Measurements from ENCODE around the gene CACNA1G.

Gene CACNA1G

DNA sequence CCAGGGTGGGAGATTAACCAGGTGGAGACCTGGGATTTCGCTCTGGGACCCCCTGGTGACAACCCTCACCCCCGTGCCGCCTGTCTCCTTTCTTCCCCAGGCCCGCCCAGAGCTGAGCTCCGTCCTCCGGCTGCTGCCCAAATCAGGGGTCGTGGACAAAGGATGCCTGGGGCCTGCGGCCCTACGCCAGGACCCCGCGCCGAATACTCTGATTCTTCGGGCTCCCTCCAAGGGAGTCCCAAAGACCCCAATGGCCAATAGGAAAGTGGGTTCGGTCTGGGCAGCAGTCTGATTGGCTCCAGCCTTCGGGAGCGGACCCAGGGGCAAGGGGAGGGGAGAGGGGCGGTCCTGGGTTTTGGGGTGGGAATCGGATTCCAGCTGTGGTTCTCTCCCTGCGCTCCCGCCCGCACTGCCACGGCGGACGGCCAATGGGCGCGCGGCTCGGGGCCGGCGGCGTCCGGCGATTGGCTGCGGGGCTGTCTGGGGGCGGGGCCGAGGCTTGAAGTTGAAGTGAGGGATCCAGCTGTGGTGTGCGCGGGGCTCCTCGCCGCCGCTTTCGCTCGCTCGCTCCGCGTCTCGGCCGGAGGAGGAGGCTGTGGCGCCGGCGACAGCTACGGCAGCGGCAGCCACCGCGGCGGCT is at the start of gene CACNA1G:
TSS of gene CACNA1G (plus strand) at position 531 of the 640 bp plus-strand sequence. CDS start 745 bp downstream, outside the sequence.
- DNase-seq: no peak

DNA sequence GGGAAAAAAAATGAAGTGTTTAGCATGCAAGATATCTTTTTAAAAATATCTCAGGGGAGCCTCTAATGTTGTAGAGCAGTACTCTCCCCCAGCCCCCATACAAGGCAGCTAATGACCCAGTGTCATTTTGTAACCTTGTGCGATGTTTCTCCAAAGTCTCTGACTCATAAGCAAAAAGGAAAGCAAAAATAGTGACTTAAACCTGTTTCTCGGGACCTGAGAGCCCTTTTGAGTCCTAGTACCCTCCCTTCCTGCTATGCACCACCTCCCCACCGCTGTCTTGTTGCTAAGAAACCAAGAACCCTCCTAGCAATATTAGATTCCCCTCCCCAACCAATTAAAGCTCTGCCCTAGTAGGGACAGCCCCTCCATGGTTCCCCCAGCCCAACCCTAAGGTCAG is 49.5 kb upstream of the CACNA1G start:
- DNase-seq: no peak

DNA sequence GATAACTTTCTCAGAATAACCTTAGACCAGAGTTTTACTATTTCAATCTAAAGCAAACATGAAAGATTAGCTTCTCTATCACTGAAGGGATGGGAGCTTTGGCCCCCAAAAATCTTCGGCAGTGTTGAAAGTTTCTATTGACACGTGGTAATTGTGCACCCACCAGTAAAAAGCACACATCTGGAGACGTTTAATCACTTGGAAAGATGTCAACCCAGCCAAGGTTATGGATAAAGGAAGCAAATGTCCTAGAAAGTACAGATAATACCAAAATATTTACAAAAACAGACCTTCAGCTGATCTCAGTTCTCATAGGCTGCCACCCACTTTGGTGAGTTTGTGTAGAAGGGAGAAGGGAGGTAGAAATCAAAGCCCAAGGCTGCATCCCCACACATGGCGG is 47.0 kb upstream of the CACNA1G start:
- DNase-seq: no peak

DNA sequence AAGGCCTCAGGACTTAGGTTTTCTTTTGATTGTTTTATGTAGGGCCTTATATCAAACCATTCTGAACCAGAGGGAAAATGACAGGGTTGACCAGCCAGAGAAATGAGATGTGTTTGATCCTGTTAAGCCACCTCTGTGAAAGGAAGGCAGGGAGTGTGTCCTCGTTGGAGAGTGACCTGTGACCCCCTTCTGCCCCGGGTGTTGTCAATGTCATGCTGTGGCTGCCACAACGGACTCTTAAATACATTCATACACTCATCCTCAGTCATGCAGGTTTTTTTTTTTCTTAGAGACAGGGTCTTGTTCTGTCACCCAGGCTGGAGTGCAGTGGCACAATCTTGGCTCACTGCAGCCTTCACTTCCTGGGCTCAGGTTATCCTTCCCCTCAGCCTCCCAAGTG is 46.1 kb upstream of the CACNA1G start:
- DNase-seq: no peak

DNA sequence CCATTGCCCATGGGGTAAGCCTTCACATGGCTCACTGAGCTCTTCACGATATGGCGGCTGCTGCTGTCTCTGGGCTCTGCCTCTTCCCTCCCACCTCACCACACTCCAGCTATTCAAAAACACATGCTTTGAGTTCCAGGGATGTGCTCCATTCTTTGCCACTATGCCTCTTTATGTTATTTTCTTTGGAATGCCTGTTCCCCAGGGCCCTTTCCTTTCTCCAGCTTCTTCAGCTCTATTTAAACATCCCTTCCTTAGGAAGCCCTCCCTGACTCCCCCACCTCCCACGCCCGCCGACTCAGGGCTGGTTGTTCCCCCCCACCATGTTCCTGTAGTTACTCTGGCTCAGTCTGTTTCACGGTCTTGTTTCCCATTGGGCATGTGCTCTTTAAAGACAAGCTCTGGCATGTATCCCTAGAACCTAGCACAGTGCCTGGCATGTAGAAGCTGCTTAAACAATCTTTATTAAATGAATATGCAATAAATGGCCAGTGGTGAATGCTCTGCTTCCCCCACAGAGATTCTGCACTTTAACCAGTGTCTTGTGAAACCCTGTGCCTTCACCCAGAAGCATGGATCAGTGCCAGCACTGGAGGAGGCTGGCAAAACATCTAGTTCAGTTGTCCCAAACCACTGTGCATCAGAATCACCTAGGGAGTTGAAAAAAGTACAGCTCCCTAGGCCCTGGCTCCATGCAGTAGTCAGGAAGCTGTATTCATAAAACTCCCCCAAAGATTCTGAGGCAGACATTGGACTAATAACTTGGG is 45.4 kb upstream of the CACNA1G start:
- DNase-seq: no peak

DNA sequence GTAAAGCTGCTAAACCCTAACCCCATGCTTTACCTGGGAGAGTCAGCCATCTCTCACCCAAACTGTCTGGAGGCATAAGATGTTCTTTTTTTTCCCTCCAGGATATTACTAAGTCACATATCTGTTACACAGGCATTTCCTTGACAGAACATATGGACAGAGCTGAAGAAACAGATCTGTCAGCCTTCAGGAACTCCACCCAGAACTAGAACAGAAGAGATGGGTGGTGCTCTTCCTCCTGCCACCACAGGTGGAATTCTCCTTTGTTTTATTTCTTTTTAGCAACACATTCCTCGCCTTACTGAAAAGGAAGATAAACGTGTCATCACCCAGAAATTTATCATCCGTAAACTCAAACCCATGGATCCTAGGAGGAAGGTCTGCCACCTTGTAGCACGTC is 43.5 kb upstream of the CACNA1G start:
- DNase-seq: no peak

DNA sequence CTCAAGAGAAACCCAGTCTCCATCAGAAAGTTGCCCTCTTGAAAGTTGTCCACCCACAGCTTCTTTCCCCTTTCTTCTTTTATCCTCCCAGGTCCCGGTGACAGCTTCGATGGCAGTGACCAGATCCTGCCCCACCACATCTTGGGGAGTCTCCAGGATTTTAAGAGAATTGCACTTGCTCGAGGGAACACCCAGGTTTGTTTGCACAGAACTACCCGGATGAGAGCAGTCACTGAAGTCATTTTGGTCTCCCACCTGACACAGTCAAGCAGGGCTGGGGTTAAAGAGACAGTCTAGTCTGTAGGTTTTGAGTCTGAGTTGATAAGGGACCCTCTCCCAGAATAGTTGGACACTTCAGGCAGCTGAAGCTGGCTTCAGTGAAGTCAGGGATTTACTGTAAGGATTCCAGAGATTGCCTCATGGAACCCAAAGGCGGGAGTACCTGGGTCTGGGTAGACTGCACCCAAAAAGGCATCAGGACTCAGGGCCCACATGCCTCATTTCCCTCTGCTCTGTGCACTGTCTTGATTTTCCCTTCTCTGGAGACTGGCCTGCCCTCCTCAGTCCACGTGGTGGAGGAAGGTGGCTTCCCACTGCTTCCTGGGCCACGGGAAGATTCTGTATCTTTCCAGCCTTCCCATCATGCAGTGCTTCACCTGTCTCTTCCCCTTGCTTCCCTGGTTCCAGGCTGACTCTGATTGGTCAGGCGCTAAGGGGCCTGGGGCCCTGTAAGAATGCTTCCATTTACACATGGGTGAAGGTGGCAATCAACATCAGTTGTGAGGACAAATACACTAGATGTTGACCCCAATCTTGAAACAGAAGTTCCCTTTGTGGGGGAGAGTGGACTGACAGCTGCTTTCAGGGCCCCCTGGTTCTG is 42.8 kb upstream of the CACNA1G start:
- DNase-seq: no peak

DNA sequence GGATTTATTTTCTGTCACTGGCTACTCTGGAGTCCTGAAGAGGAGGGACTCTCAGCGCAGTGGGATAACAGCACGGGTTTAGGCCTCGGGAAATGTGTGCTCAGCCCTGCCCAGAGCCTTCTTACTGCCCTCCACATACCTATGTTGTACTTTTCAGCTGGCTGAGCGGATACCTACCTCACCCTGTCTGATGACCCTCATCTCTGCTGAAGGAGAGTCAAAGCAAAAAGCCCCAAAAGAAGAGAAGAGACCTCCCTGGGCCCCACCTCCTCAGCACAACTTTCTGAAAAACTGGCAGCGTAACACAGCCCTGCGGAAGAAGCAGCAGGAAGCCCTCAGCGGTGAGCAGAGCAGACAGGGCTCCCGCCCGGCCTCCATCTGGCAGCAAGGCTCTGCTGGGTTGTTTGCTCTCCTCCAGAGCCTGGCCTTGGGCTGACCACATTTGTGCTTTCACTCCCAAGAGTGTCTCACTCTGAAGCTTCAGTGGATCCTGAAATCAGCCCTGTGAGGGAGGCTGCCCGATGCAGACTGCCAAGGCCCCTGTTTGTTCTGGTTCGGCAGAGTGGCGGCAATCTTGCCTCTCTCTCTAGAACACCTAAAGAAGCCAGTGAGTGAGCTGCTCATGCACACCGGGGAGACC is 42.0 kb upstream of the CACNA1G start:
- peak; percentile 31 for DNase-seq

DNA sequence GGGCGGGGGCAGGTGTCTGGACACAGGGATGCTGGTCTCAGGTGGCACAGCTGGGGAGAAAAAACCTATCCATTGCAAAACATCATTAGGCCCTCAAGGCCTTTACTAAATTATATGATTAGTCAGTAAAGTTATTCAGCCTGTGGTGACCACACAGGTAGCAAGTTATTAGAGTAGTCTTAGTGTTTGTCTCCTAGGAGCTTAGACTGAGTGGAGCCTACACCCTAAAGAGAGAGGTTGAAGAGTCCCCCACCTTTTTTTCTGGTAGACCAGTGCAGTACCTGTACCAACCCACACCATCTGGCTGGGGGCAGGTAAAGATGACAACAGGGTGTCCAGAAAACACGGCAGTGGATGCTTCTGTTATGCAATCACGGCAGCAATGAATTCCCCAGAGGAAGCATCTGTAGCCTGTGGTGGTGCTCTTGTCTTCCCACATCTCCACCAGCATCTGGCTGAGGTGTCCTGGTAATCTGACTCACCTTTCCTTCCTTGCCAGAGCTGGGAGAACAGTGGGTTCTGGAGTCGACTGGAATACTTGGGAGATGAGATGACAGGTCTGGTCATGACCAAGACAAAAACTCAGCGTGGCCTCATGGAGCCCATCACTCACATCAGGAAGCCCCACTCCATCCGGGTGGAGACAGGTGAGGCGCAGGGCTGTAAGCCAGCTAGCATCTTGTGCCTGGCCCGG is 41.2 kb upstream of the CACNA1G start:
- DNase-seq: no peak

DNA sequence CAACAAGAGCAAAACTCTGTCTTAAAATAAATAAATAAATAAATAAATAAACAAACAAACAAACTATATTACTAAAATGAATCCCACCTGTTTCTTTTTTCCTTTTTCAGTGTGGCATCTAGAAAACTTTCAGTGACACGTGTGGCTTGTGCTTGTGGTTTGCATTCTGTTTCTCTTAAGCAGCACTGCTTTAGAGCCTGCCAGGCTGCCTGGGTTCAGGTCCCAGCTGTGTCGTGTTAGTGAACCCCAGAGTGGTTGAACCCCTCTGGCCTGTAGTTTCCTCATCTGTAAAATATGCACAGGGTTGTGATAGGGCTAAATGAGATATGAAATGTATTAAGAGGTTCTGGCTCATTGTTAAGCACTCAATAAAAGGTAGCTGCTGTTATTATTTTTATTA is 40.0 kb upstream of the CACNA1G start:
- DNase-seq: no peak

DNA sequence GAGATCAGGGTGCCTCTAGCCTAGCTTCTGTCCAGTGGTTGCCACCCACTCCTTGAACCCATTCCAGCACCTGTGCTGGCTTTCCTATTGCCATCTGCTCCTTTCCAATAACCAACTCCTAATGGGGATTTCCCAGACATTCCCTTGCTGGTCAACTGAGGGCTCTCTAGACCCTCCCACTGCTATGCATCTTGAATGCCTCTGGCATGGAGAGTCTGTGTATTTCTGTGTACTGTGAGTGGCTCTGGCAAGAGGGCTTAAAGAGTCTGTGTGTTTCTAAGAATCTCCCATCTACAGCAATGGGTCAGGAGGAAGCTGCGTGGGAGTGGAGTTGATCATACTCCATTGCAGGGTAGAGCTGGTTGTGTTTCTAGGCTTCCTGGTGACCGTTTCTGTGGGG is 39.0 kb upstream of the CACNA1G start:
- no peak for DNase-seq

DNA sequence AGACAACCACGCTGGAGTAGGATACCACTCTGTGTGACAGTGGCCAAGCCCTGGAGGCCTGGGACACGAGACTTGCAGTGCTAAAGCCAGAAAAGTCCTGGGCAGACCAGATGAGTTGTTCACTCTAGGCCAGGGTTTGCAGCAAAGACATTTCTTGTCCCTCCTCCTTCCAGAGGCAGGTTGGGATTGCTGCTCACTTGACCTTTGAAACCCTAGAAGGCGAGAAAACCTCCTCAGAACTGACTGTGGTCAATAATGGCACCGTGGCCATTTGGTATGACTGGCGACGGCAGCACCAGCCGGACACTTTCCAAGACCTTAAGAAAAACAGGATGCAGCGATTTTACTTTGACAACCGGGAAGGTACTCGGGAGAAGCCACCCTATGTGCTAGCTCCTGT is 37.7 kb upstream of the CACNA1G start:
- DNase-seq: no peak

DNA sequence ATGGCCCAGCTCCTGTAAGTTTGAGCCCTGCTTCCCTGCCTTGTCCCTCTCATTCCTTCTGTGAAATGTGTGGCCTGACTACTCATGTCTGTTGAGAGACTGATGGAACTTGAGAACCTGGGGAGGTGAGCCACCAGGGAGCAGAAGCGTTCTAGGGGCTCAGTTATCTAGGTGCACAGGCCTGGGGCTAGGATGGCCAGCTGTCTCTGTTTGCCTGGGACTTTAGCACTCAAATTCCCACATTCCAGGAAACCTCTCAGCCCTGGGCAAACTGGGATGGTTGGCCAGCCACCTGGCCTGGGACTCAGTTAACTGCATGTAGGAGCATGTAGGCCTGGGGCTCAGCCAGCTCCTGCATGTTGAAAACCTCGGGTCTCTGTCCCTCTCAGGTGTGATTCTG is 37.3 kb upstream of the CACNA1G start:
- no peak for DNase-seq

DNA sequence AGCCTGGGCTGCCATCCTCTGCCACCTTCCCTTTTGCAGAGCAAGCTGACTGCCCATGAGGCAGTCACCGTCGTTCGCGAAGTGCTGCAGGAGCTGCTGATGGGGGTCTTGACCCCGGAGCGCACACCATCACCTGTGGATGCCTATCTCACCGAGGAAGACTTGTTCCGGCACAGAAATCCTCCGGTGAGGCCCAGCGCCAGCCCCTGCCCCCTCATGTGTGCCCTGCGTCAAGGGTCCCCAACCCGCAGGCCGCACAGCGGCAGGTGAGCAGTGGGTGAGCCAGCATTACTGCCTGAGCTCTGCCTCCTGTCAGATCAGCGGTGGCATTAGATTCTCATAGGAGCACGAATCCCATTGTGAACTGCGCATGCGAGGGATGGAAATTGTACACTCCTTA is 35.7 kb upstream of the CACNA1G start:
- DNase-seq: no peak

DNA sequence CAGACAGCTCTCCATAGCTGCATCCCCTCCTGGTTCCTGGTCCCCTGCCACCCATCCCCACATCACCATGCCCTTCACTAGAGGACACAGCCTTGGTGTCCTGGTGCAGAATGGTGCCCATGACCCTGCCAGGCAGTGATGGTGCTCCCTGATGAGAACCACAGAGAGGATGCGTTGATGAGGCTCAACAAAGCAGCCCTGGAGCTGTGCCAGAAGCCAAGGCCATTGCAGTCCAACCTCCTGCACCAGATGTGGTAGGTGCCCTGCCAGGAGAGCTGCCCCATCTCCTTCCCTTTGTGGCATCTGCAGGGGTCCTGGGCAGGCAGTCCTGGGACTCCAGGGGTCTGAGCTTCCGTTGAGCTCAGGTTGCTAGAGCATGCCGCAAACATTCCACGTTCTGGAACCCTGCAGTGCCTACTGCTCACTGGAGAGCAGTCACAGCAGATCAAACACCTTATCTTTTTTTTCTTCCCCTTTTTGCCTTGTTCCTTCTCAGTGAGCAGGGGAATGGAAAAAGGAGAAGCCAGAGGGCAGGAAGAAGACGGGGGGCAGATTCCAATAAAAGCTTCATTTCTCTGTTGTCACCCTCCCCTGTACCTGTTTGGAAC is 33.3 kb upstream of the CACNA1G start:
- no peak for DNase-seq

DNA sequence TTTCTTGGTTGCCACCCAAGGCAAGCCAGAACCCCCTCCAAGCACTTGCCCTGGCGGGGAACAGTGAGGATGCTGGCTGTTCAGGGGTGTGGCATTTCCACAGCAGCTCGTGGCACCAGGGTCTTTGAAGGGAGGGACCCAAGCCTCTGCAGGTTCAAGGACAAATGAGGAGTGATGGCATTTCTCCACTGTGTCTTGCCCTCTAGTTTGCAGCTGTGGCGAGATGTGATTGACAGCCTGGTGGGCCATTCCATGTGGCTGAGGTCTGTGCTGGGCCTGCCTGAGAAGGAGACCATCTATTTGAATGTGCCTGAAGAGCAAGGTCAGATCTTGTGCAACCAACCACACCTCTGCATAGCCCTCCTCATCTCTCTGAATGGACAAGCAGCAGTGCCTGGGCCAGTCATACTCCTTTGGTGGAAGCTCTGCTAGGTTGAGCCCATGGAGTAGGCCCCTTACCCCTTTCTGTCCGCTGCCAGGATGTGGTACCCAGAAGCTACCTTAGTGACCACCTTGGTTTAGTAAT is 32.5 kb upstream of the CACNA1G start:
- no peak for DNase-seq

DNA sequence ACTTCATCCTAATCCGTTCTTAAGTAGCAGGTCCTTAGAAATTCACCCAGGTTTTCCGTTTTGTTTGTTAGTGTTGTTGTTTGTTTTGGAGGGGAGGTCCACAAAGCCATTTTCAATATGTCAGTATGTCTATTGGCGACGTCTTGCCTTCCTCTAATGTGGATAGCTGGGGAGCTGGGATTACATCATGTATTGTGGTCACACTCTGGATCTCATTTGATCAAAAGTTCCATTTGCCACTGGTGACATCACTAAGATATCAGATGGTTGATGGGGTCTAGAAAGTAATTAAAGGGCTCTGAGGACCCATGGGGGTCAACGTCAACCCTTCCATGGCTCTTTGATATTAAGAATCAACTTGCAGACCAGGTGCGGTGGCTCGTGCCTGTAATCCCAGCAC is 30.7 kb upstream of the CACNA1G start:
- DNase-seq: no peak

DNA sequence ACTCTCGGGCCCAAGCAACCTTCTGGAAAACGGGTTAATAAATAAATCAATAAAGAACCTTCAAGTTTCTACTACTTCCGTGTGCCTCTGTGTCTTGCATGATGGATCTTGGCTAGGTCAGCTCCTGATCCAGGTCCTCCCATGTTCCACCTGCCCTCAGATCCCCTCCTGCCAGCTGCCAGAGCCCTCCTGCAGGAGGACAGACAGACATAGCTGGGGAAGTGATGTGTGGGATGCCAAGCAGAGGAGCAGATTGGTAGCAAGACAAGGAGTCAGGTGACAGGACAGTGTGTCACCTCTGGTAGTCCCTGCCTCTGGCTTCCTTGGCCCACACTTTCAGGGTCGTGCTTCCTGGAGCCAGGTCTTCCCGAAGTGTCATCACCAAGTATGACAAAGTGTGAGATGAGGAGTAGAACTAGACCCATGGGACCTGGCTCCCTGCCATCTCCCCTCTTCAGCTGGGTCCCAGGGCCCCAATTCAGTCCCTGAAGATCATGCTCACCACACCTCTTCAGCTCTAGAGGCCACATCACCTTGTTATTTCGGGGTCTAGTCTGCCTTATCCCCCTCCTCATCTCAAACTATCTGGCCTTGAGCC is 29.0 kb upstream of the CACNA1G start:
- no peak for DNase-seq

DNA sequence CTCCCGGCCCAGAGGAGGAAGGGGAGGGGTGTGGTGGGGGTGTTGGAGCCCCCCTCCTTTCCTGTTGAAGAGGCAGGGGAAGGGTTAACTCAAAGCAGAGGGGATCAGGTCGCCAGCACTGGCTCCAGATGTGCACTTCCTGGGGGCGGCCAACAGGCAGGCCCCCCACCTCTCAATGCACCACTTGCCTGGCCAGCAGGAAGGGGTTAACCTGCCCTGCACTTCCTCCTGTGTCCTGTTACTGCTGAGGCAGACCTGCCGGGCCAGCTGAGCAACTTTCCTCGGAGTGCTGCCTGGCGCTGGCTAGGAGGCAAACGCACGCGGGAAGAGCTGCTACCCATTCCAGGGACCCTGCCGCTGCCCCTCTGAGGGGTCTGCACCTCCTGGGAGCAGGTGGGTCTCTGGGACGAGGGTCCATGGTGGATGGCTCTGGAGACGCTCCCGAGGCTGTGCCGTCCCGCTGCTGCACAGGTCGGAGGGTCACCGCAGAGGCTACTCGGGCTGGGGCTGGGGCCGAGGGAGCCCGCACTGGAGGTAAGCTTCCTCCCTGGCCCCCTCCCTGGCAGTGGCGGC is 28.0 kb upstream of the CACNA1G start, which contains the start of gene EPN3:
TSS of gene EPN3 (plus strand) at position 284 of the 573 bp plus-strand sequence. CDS start 3,822 bp downstream, outside the sequence.
- no peak for DNase-seq

DNA sequence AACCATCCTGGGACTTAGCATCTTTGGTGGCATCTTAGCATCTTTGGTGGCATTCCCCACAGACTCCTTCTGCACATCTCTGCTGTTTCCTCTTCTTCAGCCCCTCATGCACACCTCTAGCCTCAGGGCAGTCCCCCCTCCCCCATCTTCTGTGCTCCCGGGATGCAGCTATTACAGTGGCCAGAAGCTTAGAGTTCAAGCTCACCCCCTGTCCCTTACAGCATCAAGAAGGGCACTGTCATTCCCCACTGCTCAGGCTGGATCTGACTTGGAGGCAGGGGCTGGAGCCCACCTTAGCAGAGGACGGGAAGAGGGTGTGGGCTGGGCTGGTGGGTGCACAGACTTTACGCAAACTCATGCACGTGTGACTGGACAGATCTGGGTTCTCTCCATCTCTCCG is 27.3 kb upstream of the CACNA1G start:
- no peak for DNase-seq

DNA sequence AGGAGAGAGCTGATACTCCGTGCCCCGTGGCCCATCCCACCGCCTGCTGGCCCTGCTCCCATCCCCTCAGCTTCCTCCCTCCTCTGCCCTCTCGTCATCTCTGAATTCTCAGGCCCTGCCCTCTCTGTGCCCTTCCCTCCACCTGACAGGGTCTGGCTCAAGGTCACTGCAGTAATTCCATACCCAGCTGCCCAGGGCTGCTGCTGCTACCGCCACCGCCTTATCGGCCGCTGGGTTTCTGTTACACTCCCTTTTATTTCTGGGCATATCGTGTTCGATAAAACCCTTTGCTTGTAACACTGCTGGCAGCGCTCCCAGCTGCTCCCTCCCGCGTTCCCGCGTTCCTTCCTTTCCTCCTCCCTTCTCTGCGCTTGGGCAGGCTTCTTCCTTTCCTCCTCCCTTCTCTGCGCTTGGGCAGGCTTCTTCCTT is 26.8 kb upstream of the CACNA1G start:
- DNase-seq: no peak
